HG02763 (cell line): ENCODE data around the gene RHBDF1.

Experiments used
- ATAC-seq: cut with Tn5 transposase; IDR thresholded peaks from one replicate; pipeline ENCODE4 v1.9.1; 2021; ENCODE audit warnings: mild to moderate bottlenecking, moderate library complexity; ENCODE audit not compliant: unreplicated experiment

RHBDF1 gene, protein sequence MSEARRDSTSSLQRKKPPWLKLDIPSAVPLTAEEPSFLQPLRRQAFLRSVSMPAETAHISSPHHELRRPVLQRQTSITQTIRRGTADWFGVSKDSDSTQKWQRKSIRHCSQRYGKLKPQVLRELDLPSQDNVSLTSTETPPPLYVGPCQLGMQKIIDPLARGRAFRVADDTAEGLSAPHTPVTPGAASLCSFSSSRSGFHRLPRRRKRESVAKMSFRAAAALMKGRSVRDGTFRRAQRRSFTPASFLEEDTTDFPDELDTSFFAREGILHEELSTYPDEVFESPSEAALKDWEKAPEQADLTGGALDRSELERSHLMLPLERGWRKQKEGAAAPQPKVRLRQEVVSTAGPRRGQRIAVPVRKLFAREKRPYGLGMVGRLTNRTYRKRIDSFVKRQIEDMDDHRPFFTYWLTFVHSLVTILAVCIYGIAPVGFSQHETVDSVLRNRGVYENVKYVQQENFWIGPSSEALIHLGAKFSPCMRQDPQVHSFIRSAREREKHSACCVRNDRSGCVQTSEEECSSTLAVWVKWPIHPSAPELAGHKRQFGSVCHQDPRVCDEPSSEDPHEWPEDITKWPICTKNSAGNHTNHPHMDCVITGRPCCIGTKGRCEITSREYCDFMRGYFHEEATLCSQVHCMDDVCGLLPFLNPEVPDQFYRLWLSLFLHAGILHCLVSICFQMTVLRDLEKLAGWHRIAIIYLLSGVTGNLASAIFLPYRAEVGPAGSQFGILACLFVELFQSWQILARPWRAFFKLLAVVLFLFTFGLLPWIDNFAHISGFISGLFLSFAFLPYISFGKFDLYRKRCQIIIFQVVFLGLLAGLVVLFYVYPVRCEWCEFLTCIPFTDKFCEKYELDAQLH

DNA sequence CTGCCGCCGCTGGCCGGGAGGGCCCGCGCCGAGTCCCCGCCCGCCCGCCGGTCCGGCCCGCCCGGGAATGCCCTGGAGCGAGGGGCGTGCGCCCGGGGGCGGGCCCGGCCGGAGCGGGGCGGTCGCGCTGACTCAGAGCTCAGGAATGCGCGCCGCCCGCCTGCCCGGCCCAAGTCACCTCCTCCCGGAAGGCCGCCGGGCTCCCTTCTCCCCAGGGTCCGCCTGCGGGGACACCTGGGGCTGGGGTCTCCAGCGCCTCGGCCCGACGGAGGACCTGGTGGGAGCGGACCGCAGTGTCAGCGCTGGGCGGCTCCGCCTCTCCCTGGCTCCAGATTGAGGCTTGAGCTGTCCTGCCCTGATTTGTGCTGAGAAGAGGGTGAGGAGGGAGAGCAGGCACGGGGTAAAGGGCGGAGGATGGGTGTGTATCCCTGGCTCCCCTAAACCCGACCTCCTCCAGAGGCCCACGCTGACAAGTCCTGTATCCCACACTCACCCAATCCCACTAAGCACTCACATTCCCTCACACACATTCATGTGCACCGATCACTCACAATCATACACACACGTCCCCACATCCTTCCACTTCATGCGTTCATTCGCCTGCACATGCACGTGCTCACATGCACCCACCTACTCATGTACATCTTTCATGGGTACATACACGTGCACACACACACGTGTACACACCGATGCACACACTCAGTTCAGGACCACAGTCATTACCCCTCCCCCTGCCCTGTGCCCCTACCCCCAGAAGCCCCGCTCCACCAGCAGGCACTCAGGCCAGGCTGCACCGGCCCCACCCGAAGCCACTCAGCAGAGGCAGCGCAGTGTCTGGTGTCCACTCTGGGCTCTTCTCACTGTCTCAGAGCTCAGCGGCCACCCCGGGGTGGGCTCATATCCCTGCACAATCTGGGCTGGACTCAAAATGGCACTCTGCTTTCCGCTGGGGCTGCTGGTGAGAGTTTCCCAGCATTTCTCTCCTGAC lies at the start of gene RHBDF1:
TSS of gene RHBDF1 (minus strand) at position 71 of the 988 bp plus-strand sequence. CDS start 7,616 bp downstream, outside the sequence.
- ATAC-seq, result no peak

DNA sequence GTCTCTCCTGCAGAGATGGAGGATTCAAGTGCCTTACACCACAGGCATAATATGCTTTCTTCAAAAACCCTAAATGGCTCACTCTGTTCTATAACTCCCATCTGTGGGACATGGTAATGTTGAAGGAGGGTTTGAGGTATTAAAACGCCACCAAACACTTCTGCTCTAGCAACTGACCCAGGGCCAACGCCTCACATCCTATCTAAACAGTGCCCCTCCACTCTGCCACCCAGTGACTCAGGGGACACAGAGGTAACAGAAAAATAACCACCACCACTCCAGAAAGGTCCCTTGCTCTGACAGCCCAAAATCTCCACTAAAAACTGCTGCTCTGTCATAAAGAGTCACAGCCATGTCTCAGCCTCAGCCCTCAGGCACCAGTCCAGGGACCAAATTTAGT lies 48.3 kb upstream of the RHBDF1 start:
- ATAC-seq, result no peak

DNA sequence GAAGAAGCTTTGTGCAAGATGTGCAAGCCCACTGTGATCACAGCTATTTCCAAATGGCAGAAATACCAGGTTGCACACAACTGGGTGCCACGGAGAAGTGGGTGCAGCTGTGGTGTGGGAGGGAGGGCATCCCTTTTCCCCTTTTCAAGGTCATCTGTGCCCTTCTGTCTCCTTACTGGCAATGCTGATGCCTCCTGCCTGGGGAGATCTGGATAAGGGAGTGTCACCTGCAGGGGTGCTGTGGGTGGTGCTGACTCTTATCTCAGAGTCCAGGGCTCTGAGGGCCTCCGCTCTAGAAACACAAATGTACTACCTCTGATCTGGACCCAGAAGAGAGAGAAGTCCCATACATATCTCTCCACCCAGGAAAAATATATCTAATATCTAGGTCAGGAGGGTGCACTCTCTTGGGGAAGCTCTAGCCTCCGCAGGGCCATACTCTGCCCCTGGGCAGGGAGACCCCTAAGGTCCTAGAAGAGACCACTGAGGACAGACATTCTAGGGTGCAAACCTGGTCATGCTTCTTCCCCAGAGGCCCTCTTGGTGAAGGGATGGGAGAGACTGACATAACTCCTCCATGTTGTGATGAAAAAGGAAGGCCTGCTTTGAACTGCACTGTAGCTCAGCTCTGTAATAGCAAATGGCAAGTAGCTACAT lies 47.5 kb upstream of the RHBDF1 start:
- no peak for ATAC-seq

DNA sequence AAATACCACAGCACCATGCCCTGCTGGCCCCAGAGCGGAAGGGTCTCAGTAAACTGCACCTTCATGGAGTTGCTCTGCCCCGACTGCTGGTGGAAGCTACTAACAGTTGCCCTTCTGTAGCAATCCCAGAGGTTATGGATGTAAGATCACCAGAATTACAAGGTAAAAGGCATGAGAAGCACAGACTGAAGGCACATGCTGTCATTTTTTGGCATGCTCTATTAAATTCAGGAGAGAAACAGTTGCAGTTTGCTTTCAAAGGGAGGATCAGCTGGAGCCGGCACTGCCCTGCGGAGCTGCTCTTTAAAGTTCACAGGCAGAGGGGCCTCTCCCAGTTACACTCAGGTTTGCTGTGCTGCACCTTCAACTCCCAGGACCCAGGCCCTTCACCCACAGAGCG lies 46.9 kb upstream of the RHBDF1 start:
- no peak for ATAC-seq

DNA sequence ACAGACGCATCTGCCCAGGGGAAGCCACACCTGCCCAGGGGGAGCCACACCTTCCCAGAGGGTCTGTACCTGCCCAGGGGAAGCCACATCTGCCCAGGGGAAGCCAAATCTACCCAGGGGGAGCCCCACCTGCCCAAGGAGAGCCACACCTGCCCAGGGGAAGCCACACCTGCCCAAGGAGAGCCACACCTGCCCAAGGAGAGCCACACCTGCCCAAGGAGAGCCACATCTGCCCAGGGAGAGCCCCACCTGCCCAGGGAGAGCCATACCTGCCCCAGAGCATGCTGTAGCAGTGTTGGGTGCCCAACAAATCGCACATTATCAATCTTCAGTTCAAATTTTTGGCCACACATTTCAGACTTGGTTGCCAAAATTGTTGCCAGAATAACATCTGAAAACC lies 46.4 kb upstream of the RHBDF1 start:
- no peak for ATAC-seq

DNA sequence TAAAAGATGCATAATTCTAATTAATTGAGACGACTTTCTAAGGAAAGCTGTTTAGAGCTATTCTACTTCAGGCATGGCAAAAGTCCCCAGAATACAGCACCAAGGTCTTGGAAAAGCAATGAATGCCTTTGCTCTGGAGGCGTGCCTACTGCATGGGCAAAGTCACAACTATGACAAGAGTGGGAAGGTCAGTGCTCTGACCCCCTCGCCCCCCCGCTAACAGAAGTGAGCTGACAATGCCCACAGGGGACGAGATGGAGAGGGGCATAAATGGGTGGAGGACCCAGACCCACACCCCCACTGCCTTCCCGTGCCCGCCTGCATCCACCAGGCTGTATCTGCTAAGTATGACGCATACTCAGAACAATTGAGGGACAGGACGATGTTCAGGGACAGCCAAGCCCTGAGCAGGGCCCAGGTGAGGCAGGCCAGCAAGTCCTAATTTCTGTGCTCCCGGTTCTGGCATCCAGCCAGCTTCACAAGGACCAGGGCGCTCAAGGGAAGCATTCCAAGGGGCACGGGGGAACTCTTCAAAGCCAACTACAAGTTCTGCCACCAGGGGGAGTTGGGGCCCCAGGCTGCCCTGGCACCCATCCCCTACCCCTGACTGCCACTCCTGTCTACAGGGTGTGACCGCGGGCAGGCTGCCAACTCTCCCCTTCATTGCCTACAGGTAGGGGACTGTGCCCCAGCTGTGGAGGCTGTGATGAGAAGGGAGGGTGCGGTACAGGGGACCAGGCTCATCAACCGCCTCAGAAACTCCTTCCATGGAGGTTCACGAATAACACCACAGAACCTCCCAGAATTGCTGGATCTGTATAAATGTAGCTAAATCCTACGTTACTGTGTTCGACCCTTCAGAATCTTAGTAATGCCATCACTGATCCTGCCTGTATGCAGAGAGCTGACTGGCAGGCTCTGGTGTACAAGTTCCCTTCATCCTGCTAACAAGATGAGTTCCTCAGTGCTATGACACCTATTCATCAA lies 45.2 kb upstream of the RHBDF1 start:
- ATAC-seq, result no peak

DNA sequence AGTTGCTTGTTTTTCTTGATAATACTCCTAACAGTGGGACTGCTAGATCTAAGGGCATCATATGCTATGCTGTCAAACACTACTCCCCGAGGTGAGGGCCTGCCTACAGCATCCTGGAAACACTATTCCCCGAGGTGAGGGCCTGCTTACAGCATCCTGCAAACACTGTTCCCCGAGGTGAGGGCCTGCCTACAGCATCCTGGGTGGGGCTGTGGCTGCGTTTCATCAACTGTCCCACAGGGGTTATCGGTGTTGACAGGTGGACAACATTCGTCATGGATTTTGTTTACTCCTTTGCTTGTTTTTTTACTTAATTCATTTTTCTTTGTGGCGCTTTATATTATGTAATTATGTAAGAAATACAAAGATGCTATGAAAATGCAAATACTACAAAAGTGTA lies 43.6 kb upstream of the RHBDF1 start:
- ATAC-seq, result no peak

DNA sequence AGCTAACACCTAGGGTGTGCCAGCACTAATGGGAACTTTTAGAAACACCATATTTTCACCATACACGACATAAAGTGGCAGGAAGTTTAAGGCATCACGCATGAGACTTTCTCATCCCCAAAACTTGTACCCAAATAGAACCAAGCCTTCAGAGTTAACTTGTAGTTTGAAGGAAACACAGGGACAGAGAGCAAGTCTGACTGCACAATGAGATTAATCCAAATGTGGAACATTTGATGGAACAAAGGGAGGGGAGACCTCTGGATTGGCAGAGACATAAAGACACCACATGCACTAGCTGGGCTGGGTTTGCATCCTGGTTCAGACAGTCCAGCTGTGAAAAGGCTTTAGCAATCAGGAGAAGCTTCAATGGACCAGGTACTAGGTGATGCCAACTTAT lies 41.9 kb upstream of the RHBDF1 start:
- ATAC-seq, result no peak

DNA sequence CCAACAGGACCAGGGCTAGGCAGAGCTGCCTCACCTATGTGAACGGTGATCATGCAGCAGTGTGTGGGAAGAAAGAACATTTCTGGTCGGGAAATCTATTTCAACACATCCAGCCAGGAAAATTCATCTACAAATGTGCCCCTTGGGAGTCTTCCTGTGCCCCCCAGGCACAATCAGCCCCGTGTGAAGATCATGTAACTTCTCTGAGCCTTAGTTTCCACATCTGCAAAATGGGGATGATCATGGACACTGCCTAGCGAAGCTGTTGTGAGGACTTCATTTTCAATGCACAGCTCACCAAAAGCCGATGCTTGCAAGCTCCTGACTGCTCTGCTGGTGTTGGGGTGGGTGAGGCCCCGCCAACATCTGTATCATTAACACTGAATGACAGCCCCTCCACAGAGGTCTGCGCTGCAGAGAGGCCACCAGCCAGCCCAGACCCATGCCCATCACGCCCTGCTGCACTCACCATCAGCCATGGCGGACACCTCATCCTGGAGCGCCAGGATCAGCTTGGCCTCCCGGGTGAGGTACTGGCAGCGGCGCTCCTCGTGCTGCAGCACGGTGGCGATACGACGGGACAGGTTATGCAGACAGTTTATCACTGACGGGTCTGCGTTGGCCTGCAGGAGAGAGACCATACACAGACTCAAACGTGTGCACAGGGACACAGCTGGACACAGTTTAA lies 39.9 kb upstream of the RHBDF1 start:
- no peak for ATAC-seq

DNA sequence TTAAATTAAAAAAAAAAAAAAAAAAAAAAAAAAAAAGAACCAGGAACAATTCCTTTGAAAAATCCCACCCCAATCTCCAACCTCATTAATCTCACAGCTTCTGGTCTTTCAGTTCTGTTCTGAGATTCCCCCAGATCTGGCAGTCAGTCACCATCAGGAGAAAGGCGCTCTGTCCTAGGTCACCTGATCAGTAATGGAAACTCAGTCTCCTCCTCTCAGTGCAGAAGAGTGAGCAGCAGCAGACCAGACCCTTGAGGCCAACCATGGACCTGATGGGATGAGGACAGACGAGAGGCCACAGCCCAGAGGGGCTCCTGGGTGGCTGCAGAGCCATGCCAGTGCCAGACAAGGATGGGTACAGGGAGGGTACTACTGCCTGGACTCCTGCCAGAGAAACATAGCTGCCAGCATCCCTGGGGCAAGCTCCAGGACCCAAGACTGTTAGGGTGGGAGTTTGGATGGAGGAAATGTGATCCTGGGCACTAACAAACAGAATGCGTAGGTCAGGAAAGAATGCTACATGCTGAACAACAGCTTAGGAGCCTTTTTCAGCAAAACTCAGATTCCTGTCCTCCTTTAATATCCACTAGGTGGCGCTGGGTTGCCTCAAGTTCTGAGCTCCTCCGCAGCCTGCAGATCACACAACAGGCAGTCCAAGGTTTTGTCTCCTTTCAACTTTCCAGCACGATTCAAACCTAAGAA lies 34.3 kb upstream of the RHBDF1 start:
- no peak for ATAC-seq

DNA sequence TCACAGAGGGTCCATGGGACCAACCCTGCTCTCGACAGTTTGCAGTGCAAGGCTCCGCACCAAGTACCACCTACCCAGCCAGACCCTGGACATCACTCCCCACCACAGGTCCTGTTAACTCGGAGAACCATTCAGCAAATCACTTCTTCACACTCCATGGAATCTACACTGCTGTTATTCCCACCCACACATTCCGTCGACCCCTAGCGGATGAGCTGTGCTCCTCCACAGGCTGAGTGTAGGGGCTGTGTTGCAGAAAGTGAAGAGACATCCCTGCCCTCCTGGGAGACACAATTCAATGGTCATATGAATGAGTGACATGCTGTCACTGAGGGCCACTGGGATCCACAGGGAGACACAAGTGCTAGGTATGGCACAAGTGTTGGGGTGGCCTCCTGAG lies 33.1 kb upstream of the RHBDF1 start:
- no peak for ATAC-seq

DNA sequence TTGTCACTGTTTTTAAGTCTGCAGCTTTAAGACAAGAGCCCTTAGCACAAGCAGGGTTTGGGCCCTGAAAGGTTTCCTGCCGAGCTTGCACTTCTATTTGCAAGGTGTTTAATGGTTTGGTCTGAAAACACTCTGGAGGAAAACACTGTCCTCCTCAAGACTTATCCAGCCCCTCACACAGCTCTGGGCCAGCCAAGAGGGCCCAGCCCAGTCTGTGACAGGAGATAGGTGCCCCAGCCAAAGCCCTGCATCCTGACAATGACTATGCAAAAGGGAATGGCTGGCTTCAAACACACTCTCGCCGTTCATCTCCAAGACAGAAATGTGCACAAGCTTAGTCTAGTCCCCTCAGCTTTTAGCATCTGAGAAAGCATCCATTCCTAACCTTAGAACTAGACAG lies 32.5 kb upstream of the RHBDF1 start:
- ATAC-seq, result no peak

DNA sequence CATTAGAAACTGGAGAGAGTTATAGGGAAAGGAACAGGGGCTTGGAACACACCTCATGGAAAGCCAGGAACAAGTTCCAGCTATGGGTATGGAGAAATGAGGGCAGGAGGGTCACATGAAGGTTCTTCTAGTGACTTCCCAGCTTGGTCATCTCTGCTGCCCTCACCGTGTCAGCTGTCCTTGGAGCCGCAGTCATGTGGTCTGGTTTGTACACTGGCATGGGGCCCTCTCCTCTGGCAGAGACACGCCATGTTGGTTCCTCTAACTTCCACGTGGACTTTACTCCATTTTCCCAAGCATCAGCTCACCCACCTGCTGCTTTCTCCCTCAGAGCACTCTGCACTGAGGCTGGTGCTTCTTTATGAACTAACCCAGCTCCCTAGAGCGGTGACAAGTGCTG lies 31.9 kb upstream of the RHBDF1 start:
- no peak for ATAC-seq

DNA sequence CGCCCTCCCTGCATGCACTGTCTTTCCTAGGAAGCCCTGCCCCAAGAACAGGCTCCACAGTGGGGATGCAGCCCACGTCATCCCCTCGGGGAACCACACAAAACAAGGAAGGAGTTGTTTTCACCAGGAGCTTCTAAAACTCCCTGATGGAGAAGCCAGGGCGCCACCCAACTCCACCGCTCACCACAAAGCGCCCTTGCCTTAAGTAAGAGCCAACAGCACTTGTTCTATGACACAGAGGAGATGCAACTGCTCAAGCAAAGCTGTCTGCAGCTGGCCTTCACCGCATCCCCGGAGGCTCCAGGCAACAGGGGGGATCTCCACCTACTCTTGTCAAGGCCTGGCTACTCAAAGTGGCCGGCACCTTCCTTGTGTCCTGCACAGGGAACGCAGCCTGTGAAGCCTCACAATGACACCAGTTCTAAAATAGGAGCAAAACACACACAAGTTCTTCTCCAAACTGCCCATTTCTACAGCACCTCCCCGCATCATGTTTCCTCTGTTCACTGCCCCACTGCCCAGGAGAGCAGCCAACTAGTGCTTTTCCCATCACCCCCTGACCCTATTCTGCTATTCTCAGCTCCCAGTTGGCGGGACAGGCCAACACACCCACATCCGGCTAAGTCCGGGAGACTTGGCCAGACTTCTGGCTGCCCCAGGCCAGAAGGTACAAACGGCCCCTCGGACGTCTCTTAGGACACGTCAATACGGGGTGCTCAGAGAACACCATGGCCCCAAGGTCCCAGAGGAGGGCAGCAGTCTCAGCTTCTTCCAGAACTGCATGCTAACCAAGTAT lies 29.8 kb upstream of the RHBDF1 start:
- ATAC-seq, result no peak

DNA sequence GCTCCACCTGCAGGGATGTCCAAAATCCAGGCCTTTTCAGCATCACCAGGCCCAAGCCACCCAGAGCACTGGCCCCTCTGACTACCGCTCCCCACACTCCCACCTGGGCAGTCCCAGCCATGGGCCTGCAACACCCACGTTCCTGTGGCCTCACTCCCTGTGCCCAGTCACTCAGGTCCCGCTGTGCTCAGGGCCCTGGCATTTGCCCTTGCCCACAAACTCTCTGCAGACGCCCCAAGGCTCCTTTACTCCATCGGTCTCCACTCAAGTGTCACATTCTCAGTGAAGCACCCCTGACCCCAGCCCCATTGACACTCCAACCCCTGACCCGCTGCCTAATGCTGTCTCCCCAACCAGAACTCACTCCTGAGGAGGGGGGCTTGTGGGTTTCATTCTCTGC lies 29.2 kb upstream of the RHBDF1 start:
- no peak for ATAC-seq

DNA sequence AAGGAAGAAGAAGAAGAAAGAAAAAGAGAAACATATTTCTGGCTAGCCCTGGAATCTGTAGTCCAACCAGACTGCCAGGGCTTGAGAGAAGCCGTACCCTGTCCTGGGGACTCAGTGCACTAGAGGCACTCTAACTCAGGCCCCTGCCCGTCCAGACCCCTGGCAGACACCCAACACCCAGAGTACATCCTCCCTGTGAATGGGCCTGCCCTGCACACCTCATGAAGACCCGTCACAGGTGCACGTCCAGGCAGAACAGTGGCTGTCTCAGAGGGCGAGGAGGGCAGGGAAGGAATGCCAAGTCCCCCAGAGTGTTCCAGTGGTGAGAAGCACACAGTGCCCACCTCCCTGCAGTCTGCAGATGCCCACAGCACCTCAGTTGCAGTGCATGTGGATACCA lies 28.6 kb upstream of the RHBDF1 start:
- ATAC-seq, result no peak

DNA sequence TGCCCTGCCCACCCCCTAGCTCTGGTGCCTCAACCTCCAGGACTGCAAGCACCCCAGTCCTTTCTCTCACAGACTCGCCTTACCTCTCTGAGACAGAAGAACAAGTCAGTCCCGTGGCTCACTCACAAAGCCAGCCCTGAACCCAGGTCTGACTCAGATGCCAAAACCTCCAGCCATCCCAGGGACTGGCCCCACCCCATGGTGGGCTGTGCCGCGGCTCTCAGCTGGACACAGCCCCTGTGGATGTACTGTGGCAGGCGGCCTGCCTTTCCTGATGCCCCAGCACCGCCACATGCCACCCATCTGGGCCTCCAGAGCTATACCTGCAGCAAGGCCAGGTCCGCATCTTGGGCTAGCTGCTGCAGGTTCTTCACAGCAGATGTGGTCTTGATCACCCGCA lies 25.4 kb upstream of the RHBDF1 start:
- ATAC-seq, result no peak
